Measurements from ENCODE around the gene PTPRD. TPM values are rescaled to one million over a fixed set of nuclear protein-coding genes. Genes with fewer than 3 reads are reported as not detected.

The PTPRD gene
- polyA plus RNA-seq, 1 experiment: 0.39 TPM

DNA sequence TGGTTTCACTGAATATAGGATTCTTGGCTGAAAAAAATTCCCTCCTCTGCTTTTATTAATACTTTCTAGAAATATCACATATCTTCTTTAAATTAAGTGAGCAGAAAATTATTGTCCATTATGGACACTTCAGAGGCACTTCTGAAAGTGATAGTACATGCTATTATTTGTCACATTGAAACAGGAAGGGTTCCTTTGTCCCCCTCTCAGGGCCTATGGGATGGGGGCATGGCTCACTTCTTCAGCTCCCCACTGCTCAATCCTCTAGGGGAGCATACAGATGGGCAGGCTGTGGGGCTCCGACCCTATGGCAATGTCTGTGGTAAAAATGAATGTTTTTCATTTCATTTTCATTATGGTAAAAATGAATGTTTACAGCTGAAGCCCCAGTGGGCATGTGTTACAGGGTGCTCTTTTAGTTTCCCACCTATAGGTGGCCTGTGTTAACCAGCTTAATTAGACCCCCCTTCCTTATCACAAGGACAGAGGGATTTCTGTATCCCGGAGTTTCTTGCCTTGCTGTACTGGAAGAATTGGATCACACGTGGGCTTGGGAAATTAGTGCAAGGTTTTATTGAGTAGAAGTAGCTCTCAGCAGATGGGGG, 1225.2 kb downstream of the PTPRD start:
- POLR2A ChIA-PET: no interaction called here
- Histone ChIP-seq H3K27me3 (ENCODE audit: control insufficient read depth, insufficient read depth, low read length) (no peaks in the 10 kb centered on the region), H3K4me3 (ENCODE audit: low read depth, low read length) (no peak overlapping the region), H3K36me3 (ENCODE audit: control insufficient read depth, insufficient read depth, low read length) (no peaks in the 10 kb centered on the region)
- CTCF ChIA-PET: no interaction called here
- TF ChIP-seq, protein P1, sequence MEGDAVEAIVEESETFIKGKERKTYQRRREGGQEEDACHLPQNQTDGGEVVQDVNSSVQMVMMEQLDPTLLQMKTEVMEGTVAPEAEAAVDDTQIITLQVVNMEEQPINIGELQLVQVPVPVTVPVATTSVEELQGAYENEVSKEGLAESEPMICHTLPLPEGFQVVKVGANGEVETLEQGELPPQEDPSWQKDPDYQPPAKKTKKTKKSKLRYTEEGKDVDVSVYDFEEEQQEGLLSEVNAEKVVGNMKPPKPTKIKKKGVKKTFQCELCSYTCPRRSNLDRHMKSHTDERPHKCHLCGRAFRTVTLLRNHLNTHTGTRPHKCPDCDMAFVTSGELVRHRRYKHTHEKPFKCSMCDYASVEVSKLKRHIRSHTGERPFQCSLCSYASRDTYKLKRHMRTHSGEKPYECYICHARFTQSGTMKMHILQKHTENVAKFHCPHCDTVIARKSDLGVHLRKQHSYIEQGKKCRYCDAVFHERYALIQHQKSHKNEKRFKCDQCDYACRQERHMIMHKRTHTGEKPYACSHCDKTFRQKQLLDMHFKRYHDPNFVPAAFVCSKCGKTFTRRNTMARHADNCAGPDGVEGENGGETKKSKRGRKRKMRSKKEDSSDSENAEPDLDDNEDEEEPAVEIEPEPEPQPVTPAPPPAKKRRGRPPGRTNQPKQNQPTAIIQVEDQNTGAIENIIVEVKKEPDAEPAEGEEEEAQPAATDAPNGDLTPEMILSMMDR (IDR thresholded peaks at IDR 0.05; ENCODE audit: insufficient read depth, low read depth, low read length): no peak
- DNase-seq (ENCODE audit: low read depth): no peak

DNA sequence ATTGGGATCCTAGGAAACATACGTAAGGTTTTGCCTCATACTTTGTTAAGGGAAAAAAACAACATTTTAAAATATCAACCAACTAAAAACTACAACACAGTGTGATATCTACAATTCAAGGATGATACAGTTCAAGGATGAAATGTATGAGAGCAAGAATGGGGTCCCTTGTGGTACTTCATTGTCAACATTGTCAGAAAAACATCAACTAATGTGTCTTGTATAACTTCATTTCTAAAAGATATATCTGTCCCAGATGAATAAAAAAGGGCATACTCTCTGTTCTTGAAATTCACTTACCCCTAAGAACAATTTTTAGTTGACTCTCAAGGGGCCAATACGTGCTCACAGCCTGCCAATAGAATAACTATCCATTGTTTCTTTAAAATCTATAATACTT, 1250.5 kb downstream of the PTPRD start:
- no peaks in the 10 kb centered on the region for H3K27me3 ChIP-seq (ENCODE audit: control insufficient read depth, insufficient read depth, low read length)
- DNase-seq (ENCODE audit: low read depth): no peak
- TF ChIP-seq, protein P1 (IDR thresholded peaks at IDR 0.05; ENCODE audit: insufficient read depth, low read depth, low read length): no peak
- CTCF ChIA-PET: no interaction called here
- no peaks in the 10 kb centered on the region for H3K36me3 ChIP-seq (ENCODE audit: control insufficient read depth, insufficient read depth, low read length)
- H3K4me3 ChIP-seq (ENCODE audit: low read depth, low read length): no peak overlapping the region
- POLR2A ChIA-PET: no interaction called here

DNA sequence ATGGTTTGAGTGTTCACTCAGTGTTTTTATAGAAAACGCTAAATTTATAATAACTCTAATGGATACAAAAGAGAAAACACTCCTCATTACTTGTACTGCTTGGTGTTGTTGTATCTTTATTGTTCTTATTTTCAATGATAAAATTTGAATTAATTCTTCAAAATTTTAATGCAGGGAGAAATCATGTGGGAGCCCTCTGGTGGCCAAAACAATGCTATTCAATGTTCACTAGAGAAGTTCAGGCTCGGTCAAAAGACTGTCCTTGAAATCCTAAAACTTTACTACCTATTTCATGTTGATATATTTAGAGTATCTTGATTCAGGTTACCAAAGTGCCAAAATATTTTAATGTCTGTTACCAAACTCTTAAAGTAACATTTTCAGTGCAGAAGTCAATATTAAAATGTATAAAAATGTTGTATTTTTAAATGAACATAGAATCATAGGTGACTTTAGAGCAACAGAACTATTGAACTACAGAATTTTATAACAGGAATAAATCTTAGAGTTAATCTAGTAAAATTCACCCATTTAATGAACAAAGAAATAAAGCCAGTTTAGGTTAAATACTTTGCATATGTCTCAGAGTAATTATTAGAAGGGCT, 1259.8 kb downstream of the PTPRD start:
- CTCF ChIA-PET: interaction anchor here (0.6 kb wide), 1 partner anchor 15 kb away, joined by 3 read pairs; no protein-coding TSS in a partner anchor
- DNase-seq (ENCODE audit: low read depth): no peak
- POLR2A ChIA-PET: no interaction called here
- Histone ChIP-seq H3K27me3 (ENCODE audit: control insufficient read depth, insufficient read depth, low read length) (no peaks in the 10 kb centered on the region), H3K4me3 (ENCODE audit: low read depth, low read length) (no peak overlapping the region), H3K36me3 (ENCODE audit: control insufficient read depth, insufficient read depth, low read length) (no peaks in the 10 kb centered on the region)
- TF ChIP-seq, protein P1 (IDR thresholded peaks at IDR 0.05; ENCODE audit: insufficient read depth, low read depth, low read length): peak; percentile 19; the same call in 1 of the 2 replicates

DNA sequence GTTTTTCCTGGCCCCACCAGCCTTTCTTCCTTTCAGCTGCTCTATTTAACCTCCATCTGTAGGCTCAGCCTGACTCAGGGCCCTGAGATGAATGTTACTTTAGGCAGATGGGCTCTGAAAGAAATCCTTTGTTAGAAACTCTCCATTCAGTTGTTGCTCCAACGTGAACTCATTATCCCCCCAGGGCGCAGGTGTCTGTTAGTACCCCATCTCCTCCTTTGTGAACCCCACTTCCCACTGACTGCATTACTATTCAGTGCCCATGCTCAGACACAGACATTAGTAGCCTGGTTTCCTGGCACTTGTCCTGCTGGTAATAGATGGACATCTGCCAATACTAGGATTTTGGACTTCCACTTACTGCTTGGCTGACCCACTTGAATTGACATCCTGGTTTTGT, 1271.6 kb downstream of the PTPRD start:
- no peaks in the 10 kb centered on the region for H3K27me3 ChIP-seq (ENCODE audit: control insufficient read depth, insufficient read depth, low read length)
- TF ChIP-seq, protein P1 (IDR thresholded peaks at IDR 0.05; ENCODE audit: insufficient read depth, low read depth, low read length): no peak
- no peak overlapping the region for H3K4me3 ChIP-seq (ENCODE audit: low read depth, low read length)
- no peak for DNase-seq (ENCODE audit: low read depth)
- no peaks in the 10 kb centered on the region for H3K36me3 ChIP-seq (ENCODE audit: control insufficient read depth, insufficient read depth, low read length)
- POLR2A ChIA-PET: no interaction called here
- CTCF ChIA-PET: no interaction called here

DNA sequence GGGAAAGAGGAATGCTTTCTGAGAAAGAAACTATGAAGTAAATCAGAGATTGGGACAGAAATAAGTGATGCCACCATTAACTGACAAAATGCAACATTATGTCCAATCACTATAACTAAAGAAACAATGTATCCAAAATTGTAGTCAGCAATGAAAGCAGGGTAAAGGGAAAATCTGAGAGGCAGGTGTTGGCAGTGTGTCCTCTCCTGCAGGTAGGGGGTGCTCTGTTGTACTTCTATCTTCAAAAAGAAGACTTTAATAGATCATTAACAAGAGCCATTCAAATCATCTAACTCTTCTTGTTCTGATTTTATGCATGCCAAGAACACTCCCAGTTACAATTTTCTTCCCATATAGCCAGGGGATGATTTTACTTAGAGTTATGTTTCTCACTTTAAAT, 1275.7 kb downstream of the PTPRD start:
- TF ChIP-seq, protein P1 (IDR thresholded peaks at IDR 0.05; ENCODE audit: insufficient read depth, low read depth, low read length): no peak
- POLR2A ChIA-PET: no interaction called here
- H3K36me3 ChIP-seq (ENCODE audit: control insufficient read depth, insufficient read depth, low read length): no peaks in the 10 kb centered on the region

More for the DNA sequence above, 1275.7 kb downstream of the PTPRD start:
- H3K4me3 ChIP-seq (ENCODE audit: low read depth, low read length): no peak overlapping the region
- CTCF ChIA-PET: no interaction called here
- no peaks in the 10 kb centered on the region for H3K27me3 ChIP-seq (ENCODE audit: control insufficient read depth, insufficient read depth, low read length)
- DNase-seq (ENCODE audit: low read depth): no peak
